OCI-LY7 (cell line): ENCODE measurements around the gene UBA6.

Experiments used
- EZH2phosphoT487 ChIP-seq: fragments of 200-600 bp; sonication (generic); IDR thresholded peaks from 2 replicates; pipeline ENCODE4 v1.6.1; 2018; ENCODE audit warnings: low read depth, borderline replicate concordance, mild to moderate bottlenecking, mixed run types, antibody characterized with exemption, low read length, moderate library complexity, mixed read lengths
- TF ChIP-seq, protein P1 (sequence below): fragments of 200-600 bp; sonication (generic); conservative IDR thresholded peaks from 2 replicates; pipeline ENCODE4 v1.5.1; 2014; ENCODE audit warnings: mild to moderate bottlenecking, antibody characterized with exemption, low read length, moderate library complexity, mixed read lengths

DNA sequence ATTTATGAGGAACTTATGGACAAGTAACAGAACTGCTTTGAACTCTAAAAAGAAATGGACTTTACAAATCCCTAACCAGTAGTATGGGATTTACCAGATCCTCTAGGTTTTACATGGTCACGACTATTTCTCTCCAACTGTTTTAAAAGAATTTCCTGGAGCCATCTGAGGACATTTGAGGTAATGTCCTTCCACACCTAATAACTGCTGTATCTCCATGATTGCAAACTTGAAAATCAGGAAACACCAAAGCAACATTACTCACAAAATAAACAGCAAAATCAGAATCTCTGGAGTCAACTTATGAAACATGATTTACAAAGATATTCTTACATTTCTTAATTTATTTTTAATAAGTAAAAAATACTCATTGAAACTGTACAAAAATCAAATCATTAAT lies 84.5 kb downstream of the UBA6 start:
- TF ChIP-seq EZH2phosphoT487, result no peak
- TF ChIP-seq, protein P1, sequence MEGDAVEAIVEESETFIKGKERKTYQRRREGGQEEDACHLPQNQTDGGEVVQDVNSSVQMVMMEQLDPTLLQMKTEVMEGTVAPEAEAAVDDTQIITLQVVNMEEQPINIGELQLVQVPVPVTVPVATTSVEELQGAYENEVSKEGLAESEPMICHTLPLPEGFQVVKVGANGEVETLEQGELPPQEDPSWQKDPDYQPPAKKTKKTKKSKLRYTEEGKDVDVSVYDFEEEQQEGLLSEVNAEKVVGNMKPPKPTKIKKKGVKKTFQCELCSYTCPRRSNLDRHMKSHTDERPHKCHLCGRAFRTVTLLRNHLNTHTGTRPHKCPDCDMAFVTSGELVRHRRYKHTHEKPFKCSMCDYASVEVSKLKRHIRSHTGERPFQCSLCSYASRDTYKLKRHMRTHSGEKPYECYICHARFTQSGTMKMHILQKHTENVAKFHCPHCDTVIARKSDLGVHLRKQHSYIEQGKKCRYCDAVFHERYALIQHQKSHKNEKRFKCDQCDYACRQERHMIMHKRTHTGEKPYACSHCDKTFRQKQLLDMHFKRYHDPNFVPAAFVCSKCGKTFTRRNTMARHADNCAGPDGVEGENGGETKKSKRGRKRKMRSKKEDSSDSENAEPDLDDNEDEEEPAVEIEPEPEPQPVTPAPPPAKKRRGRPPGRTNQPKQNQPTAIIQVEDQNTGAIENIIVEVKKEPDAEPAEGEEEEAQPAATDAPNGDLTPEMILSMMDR, result no peak
